Activated B cell treated with CpG ODN at 0.5 μM for 24 hours (primary cell): Measurements from ENCODE around the gene DTNBP1. TPM values are rescaled to one million over a fixed set of nuclear protein-coding genes. Genes with fewer than 3 reads are reported as not detected.

Experiments used
- ATAC-seq: fragments of 200-7000 bp; cut with Tn5 transposase; one replicate; pipeline ENCODE4 v1.10.0; 2021; ENCODE audit warnings: low read depth, mild to moderate bottlenecking, moderate library complexity
- CTCF ChIA-PET: fragments of 350-600 bp; sonication (Branson Sonifier 250); formaldehyde crosslinking; loops from one replicate; lab custom pipeline; 2021; ENCODE audit warnings: antibody characterized with exemption; lab: Charles Lee
- POLR2A ChIA-PET: fragments of 350-600 bp; sonication (Branson Sonifier 250); formaldehyde crosslinking; loops from one replicate; lab custom pipeline; 2021; ENCODE audit warnings: antibody characterized with exemption; lab: Charles Lee
- DNase-seq: peaks from one replicate; pipeline ENCODE4 v3.0.0; 2022
- H3K27ac Mint-ChIP-seq: one replicate; pipeline ENCODE4 v1.8.0; 2020; ENCODE audit warnings: mixed read lengths
- H3K27me3 Mint-ChIP-seq: one replicate; pipeline ENCODE4 v1.8.0; 2021; ENCODE audit warnings: mixed read lengths
- H3K36me3 Mint-ChIP-seq: one replicate; pipeline ENCODE4 v1.8.0; 2021; ENCODE audit warnings: low read depth, mixed read lengths
- H3K4me1 Mint-ChIP-seq: one replicate; pipeline ENCODE4 v1.8.0; 2021; ENCODE audit warnings: mixed read lengths
- H3K4me3 Mint-ChIP-seq: one replicate; pipeline ENCODE4 v1.8.0; 2020; ENCODE audit warnings: mild to moderate bottlenecking, mixed read lengths
- H3K9me3 Mint-ChIP-seq: one replicate; pipeline ENCODE4 v1.8.0; 2020; ENCODE audit warnings: mixed read lengths
- CTCF ChIP-seq: fragments of 200-600 bp; IDR thresholded peaks from one replicate; pipeline ENCODE4 v1.8.0; 2022; ENCODE audit warnings: antibody characterized with exemption, mild to moderate bottlenecking
- intact Hi-C: fragments of 100-400 bp; cut with micrococcal nuclease; formaldehyde crosslinking; loops from one replicate; pipeline ENCODE4 v1.15.1; 2024
- total RNA-seq: library from RNA; stranded (reverse); gene quantifications from 2 replicates; pipeline ENCODE4 v1.2.3, GENCODE V29; 2022

Gene DTNBP1
- total RNA-seq, 1 donor from 2014 or later: 50.3 TPM

- H3K4me1 Mint-ChIP-seq: no peaks in the 10 kb centered on the region
- no peak overlapping the region for H3K27ac Mint-ChIP-seq
- ChIA-PET POLR2A (no interaction called here), CTCF (no interaction called here)
- TF ChIP-seq CTCF: no peak
- DNase-seq: no peak
- H3K36me3 Mint-ChIP-seq: peaks cover 95% of the 10 kb centered on the region
- ATAC-seq: no peak
- H3K4me3 Mint-ChIP-seq: no peak overlapping the region
- no peaks in the 10 kb centered on the region for H3K27me3 Mint-ChIP-seq
- no peaks in the 10 kb centered on the region for H3K9me3 Mint-ChIP-seq
- intact Hi-C loops: no loop called here
These were observed 154.4 kb downstream of the DTNBP1 start for GRCh38 chr6:15508441-15508871.

GRCh38 chr6:15507746-15508145 lies 155.1 kb downstream of the DTNBP1 start:
- no peak for DNase-seq
- peaks cover 95% of the 10 kb centered on the region for H3K36me3 Mint-ChIP-seq
- intact Hi-C loops: no loop called here

DNA sequence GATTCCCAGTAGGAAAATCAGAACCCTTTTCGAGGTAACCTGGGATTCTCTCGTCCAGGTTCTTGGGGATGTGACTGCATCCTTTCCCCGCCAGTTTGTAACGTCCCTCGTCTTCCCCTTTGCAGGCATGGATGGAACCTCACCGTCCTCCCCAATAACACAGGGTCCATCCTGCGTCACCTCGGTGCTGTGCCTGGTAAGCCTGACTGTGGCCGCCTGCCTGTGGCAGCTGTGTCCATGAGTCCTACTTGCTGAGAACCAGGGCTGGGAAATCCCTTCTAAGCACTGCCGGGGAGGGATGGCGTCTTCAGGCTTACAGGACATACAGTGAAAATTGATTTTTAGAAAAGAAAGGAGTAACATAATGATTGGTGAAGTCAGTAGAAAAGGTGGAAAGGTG lies 155.6 kb downstream of the DTNBP1 start:
- DNase-seq (peak; percentile 6), ATAC-seq (no peak)
- CTCF ChIA-PET: no interaction called here
- Mint-ChIP-seq H3K4me3 (no peak overlapping the region), H3K27ac (no peak overlapping the region), H3K36me3 (peaks cover 95% of the 10 kb centered on the region), H3K9me3 (no peaks in the 10 kb centered on the region), H3K4me1 (no peaks in the 10 kb centered on the region), H3K27me3 (no peaks in the 10 kb centered on the region)
- POLR2A ChIA-PET: no interaction called here
- intact Hi-C loops: no loop called here
- TF ChIP-seq CTCF: no peak

More at GRCh38 chr6:15507746-15508145, 155.1 kb downstream of the DTNBP1 start:
- H3K9me3 Mint-ChIP-seq: no peaks in the 10 kb centered on the region
- no peak overlapping the region for H3K4me3 Mint-ChIP-seq
- TF ChIP-seq CTCF: no peak
- ChIA-PET CTCF (no interaction called here), POLR2A (no interaction called here)
- H3K27ac Mint-ChIP-seq: no peak overlapping the region
- ATAC-seq: no peak
- H3K27me3 Mint-ChIP-seq: no peaks in the 10 kb centered on the region
- no peaks in the 10 kb centered on the region for H3K4me1 Mint-ChIP-seq

- peaks cover 95% of the 10 kb centered on the region for H3K36me3 Mint-ChIP-seq
- H3K9me3 Mint-ChIP-seq: no peaks in the 10 kb centered on the region
- H3K4me3 Mint-ChIP-seq: no peak overlapping the region
- CTCF ChIA-PET: no interaction called here
- ATAC-seq (no peak), DNase-seq (no peak)
- no peaks in the 10 kb centered on the region for H3K4me1 Mint-ChIP-seq
- no peaks in the 10 kb centered on the region for H3K27me3 Mint-ChIP-seq
- intact Hi-C loops: no loop called here
- TF ChIP-seq CTCF: no peak
- POLR2A ChIA-PET: no interaction called here
- H3K27ac Mint-ChIP-seq: no peak overlapping the region
These were observed 156.8 kb downstream of the DTNBP1 start for GRCh38 chr6:15506066-15506465.

- ATAC-seq: no peak
- TF ChIP-seq CTCF: no peak
These were observed 157.3 kb downstream of the DTNBP1 start for GRCh38 chr6:15505463-15505918.

More at GRCh38 chr6:15505463-15505918, 157.3 kb downstream of the DTNBP1 start:
- Mint-ChIP-seq H3K9me3 (no peaks in the 10 kb centered on the region), H3K27me3 (no peaks in the 10 kb centered on the region), H3K4me3 (no peak overlapping the region), H3K27ac (peak overlapping the region; percentile 2), H3K36me3 (peaks cover 94% of the 10 kb centered on the region), H3K4me1 (no peaks in the 10 kb centered on the region)
- POLR2A ChIA-PET: no interaction called here
- CTCF ChIA-PET: no interaction called here
- intact Hi-C loops: no loop called here
- no peak for DNase-seq
